K562 (cell line): ENCODE results near the gene TRMT10B. TPM values are rescaled to one million over a fixed set of nuclear protein-coding genes. Genes with fewer than 3 reads are reported as not detected.
A peak's percentile ranks its signal among the peaks of the same experiment; 100 is the strongest.

ENCODE experiments used
- ATAC-seq: fragments of 200-7000 bp; cut with Tn5 transposase; 3 replicates; pipeline ENCODE4 v1.9.1; 2020; ENCODE audit warnings: moderate library complexity
- Bru-seq: library from RNA; stranded (reverse); fragments of 400-500 nt; gene quantifications from one replicate; lab custom pipeline; 2021; lab: Mats Ljungman, UMichigan
- BruChase-seq, 2 experiments: library from RNA; stranded (reverse); fragments of 400-500 nt; gene quantifications; one replicate each; lab custom pipeline; 2021; lab: Mats Ljungman, UMichigan
- BruUV-seq: library from RNA; stranded (reverse); fragments of 400-500 nt; replicated peaks from 2 replicates; lab custom pipeline; 2021; lab: Mats Ljungman, UMichigan
- CTCF ChIA-PET: fragments of 300-600 bp; formaldehyde crosslinking; extraction: SDS; loops from one replicate; lab custom pipeline; 2021; ENCODE audit warnings: low intra/inter-chr PET ratio; lab: Yijun Ruan, JAX
- POLR2A ChIA-PET: fragments of 300-600, 350-650 bp; sonication (Branson Sonifier 250); formaldehyde crosslinking; extraction: SDS; loops from one replicate; lab custom pipeline; 2021; ENCODE audit warnings: antibody characterized with exemption, inconsistent platforms; lab: Yijun Ruan, JAX
- DNase-seq, 4 experiments: peaks; one replicate each; pipeline versions ENCODE4 v3.0.0 to v3.0.0-alpha.2; 2011 to 2018; ENCODE audit warnings: low spot score in 3 of 4, mixed read lengths in 3 of 4; ENCODE audit errors: extremely low read depth in 1 of 4
- FAIRE-seq: peaks from 2 replicates; lab custom pipeline; 2011; peaks lifted over from hg19 to GRCh38; lab: Jason Lieb, UNC
- H2AFZ ChIP-seq: 2 replicates; pipeline ENCODE4 v1.6.0; 2011; ENCODE audit warnings: low read depth, low read length, control low read depth, inconsistent platforms
- H3K27ac ChIP-seq: fragments of 200-600 bp; 3 replicates; pipeline ENCODE4 v1.8.0; 2011; ENCODE audit warnings: low read depth, mild to moderate bottlenecking, control low read depth, inconsistent platforms, low read length, moderate library complexity, mixed read lengths; ENCODE audit errors: extremely low read depth
- H3K27me3 ChIP-seq, 2 experiments: fragments of 300-600 bp in 1 of 2; 2 replicates in 1 of 2; 3 replicates in 1 of 2; pipeline versions ENCODE4 v1.6.0 to v1.8.0; 2011; ENCODE audit warnings: inconsistent platforms in 2 of 2, low read length in 2 of 2, mild to moderate bottlenecking in 1 of 2, mixed read lengths in 1 of 2, moderate library complexity in 1 of 2; ENCODE audit not compliant: control insufficient read depth in 2 of 2, insufficient read depth in 2 of 2
- H3K36me3 ChIP-seq: fragments of 300-600 bp; 3 replicates; pipeline ENCODE4 v1.8.0; 2011; ENCODE audit warnings: mild to moderate bottlenecking, low read length, inconsistent platforms; ENCODE audit not compliant: control insufficient read depth, insufficient read depth
- H3K4me1 ChIP-seq, 2 experiments: fragments of 200-600 bp in 1 of 2; replicated peaks in 1 of 2; 2 replicates in 1 of 2; 3 replicates in 1 of 2; pipeline versions ENCODE4 v1.5.1 to v1.8.0; 2011; ENCODE audit warnings: inconsistent platforms in 2 of 2, low read length in 2 of 2, mild to moderate bottlenecking in 1 of 2, mixed read lengths in 1 of 2, moderate library complexity in 1 of 2; ENCODE audit not compliant: control insufficient read depth in 2 of 2, insufficient read depth in 2 of 2
- H3K4me2 ChIP-seq: 2 replicates; pipeline ENCODE4 v1.6.1; 2011; ENCODE audit warnings: low read length, control low read depth, inconsistent platforms, mixed read lengths; ENCODE audit not compliant: insufficient read depth
- H3K4me3 ChIP-seq: fragments of 200-600 bp; sonication (generic), shearing (Covaris generic); 2 replicates; pipeline ENCODE4 v1.5.1; 2016; ENCODE audit warnings: control low read depth, inconsistent platforms
- H3K79me2 ChIP-seq: fragments of 200-600 bp; 3 replicates; pipeline ENCODE4 v1.8.0; 2011; ENCODE audit warnings: low read length, inconsistent platforms; ENCODE audit not compliant: control insufficient read depth, insufficient read depth
- H3K9ac ChIP-seq, 2 experiments: 2 replicates each; pipeline versions ENCODE4 v1.6.0 to v1.6.1; 2011; ENCODE audit warnings: low read depth in 2 of 2, low read length in 2 of 2, control low read depth in 1 of 2, inconsistent platforms in 1 of 2, mild to moderate bottlenecking in 1 of 2, mixed read lengths in 1 of 2; ENCODE audit not compliant: insufficient read depth in 1 of 2
- H3K9me1 ChIP-seq: one replicate; pipeline ENCODE4 v1.6.0; 2011; ENCODE audit warnings: inconsistent platforms, mild to moderate bottlenecking, low read length, moderate library complexity; ENCODE audit not compliant: control insufficient read depth, insufficient read depth
- H3K9me3 ChIP-seq: replicated peaks from 2 replicates; pipeline ENCODE4 v1.5.1; 2011; ENCODE audit warnings: low read depth, low read length, inconsistent platforms; ENCODE audit not compliant: control insufficient read depth, insufficient read depth
- H4K20me1 ChIP-seq: replicated peaks from 2 replicates; pipeline ENCODE4 v1.6.1; 2011; ENCODE audit warnings: low read length, inconsistent platforms, mixed read lengths; ENCODE audit not compliant: control insufficient read depth, insufficient read depth
- ELF2 ChIP-seq: fragments of 250-450 bp; sonication (Bioruptor Pico); IDR thresholded peaks from 2 replicates; pipeline ENCODE4 v1.5.0; 2021; ENCODE audit warnings: mild to moderate bottlenecking
- GABPB1 ChIP-seq: sonication (generic); formaldehyde crosslinking; IDR thresholded peaks from 2 replicates; pipeline ENCODE4 v1.8.0; 2022; ENCODE audit warnings: mild to moderate bottlenecking, missing genetic modification reagents
- KDM5B ChIP-seq: fragments of 200-600 bp; sonication (generic); IDR thresholded peaks from 2 replicates; pipeline ENCODE4 v1.6.1; 2012; ENCODE audit warnings: low read depth, mild to moderate bottlenecking, moderate library complexity, low read length, control low read depth, inconsistent platforms; ENCODE audit not compliant: insufficient replicate concordance
- L3MBTL2 ChIP-seq: fragments of 450-650 bp; IDR thresholded peaks from 2 replicates; pipeline ENCODE4 v1.6.1; 2016; ENCODE audit warnings: mild to moderate bottlenecking, moderate library complexity
- POLR2B ChIP-seq: fragments of 450-650 bp; IDR thresholded peaks from 2 replicates; pipeline ENCODE4 v1.6.1; 2018; ENCODE audit warnings: low read depth; ENCODE audit not compliant: partially characterized antibody
- SIX5 ChIP-seq, 2 experiments: IDR thresholded peaks; 2 replicates each; pipeline ENCODE4 v1.6.1; 2011; ENCODE audit warnings: low read length in 2 of 2, borderline replicate concordance in 1 of 2, low read depth in 1 of 2, mild to moderate bottlenecking in 1 of 2, moderate library complexity in 1 of 2; ENCODE audit not compliant: insufficient read depth in 1 of 2
- SUPT5H ChIP-seq: fragments of 450-650 bp; IDR thresholded peaks from 2 replicates; pipeline ENCODE4 v1.6.1; 2016
- TCF7L2 ChIP-seq: fragments of 150-350 bp; IDR thresholded peaks from 2 replicates; pipeline ENCODE4 v1.6.1; 2016; ENCODE audit warnings: low read depth, mild to moderate bottlenecking, low read length, moderate library complexity
- VEZF1 ChIP-seq: fragments of 200-800 bp; sonication (Bioruptor generic); IDR thresholded peaks from 2 replicates; pipeline ENCODE4 v1.6.1; 2017; ENCODE audit warnings: missing genetic modification characterization, missing compliant biosample characterization
- ZNF143 ChIP-seq: sonication (generic); formaldehyde crosslinking; IDR thresholded peaks from 2 replicates; pipeline ENCODE4 v1.9.0; 2022; ENCODE audit warnings: mild to moderate bottlenecking, missing genetic modification reagents
- ZNF3 ChIP-seq: fragments of 250-450 bp; sonication (Bioruptor Pico); IDR thresholded peaks from 2 replicates; pipeline ENCODE4 v1.5.0; 2021; ENCODE audit warnings: mild to moderate bottlenecking, moderate library complexity
- ZNF511 ChIP-seq: sonication (generic); formaldehyde crosslinking; IDR thresholded peaks from 2 replicates; pipeline ENCODE4 v1.8.0; 2022; ENCODE audit warnings: mild to moderate bottlenecking, missing genetic modification reagents
- WGBS: fragments of 100-300 bp; shearing (Covaris generic); methylation state at CpG from one replicate; pipeline ENCODE4 v1.1.6; 2016; ENCODE audit warnings: low coverage, mixed read lengths; ENCODE audit not compliant: insufficient coverage; ENCODE audit errors: missing lambda C conversion rate; 5-methylcytosine and 5-hydroxymethylcytosine counted together
- in situ Hi-C: fragments of 300-500 bp; cut with MboI; formaldehyde crosslinking; loops from 4 replicates; pipeline ENCODE4 v1.15.0; 2018; ENCODE audit warnings: inconsistent platforms, mixed read lengths
- intact Hi-C: fragments of 100-400 bp; cut with micrococcal nuclease; formaldehyde crosslinking; loops from 2 replicates; pipeline ENCODE4 v1.14.2; 2022
- long read RNA-seq, 3 experiments: library from polyadenylated mRNA in 2 of 3; library from RNA in 1 of 3; unstranded in 2 of 3; stranded (forward) in 1 of 3; transcript quantifications; one replicate each; pipeline ENCODE4 v2.0.0, GENCODE V29; 2019 to 2022
- polyA minus RNA-seq, 3 experiments: library from RNA; depleted of rRNA, polyadenylated mRNA; stranded (reverse); fragments of >200 nt; gene quantifications; 2 replicates each; pipeline ENCODE4 v1.2.3, GENCODE V29; 2011
- polyA plus RNA-seq, 8 experiments: library from polyadenylated mRNA; depleted of rRNA in 4 of 8; stranded (reverse) in 5 of 8; unstranded in 3 of 8; fragments of >200 nt; fragmentation: Nextera tagmentation in 2 of 8; fragmentation: Illumina TruSeq in 1 of 8; extraction: Ambion mirVana in 2 of 8; extraction: Trizol in 1 of 8; gene quantifications; 2 replicates each; pipeline versions ENCODE4 v1.2.1 to v1.2.3, GENCODE V29; 2011 to 2014; ENCODE audit warnings: inconsistent platforms in 1 of 8, missing spikeins in 1 of 8
- total RNA-seq, 7 experiments: library from RNA; depleted of rRNA in 6 of 7; stranded (reverse); fragments of >200 nt in 6 of 7; fragmentation: Illumina TruSeq in 2 of 7; extraction: Trizol in 2 of 7; gene quantifications; 2 replicates each; pipeline versions ENCODE4 v1.2.1 to v1.2.3, GENCODE V29; 2011 to 2021; ENCODE audit warnings: low replicate concordance in 1 of 7

TRMT10B gene
- 16.3 and 23.4 TPM in 2 replicates for total RNA-seq (2011; cell fraction: chromatin; rRNA removed; ENCODE audit: low replicate concordance)
- 10.7 and 11.2 TPM in 2 replicates for total RNA-seq (2011; cell fraction: nucleolus; rRNA removed)
- 13.5 and 20.9 TPM in 2 replicates for total RNA-seq (2011; cell fraction: nucleoplasm; rRNA removed)
- total RNA-seq (2014; rRNA removed), result 2.9 and 5.5 TPM in 2 replicates
- 7.4 and 8.7 TPM in 2 replicates for total RNA-seq (2014; rRNA removed; fragmentation: Illumina TruSeq; extraction: Trizol)
- 5.8 and 6.3 TPM in 2 replicates for total RNA-seq (2015; rRNA removed; fragmentation: Illumina TruSeq; extraction: Trizol)
- total RNA-seq (2021), result 5.7 and 6.4 TPM in 2 replicates
- polyA plus RNA-seq (2011; rRNA removed), result 6.9 and 7.7 TPM in 2 replicates
- 1.6 and 4.1 TPM in 2 replicates for polyA plus RNA-seq (2011; cell fraction: cytosol; rRNA removed)
- 9.2 and 10.5 TPM in 2 replicates for polyA plus RNA-seq (2011; cell fraction: nucleus; rRNA removed)
- 8.7 and 10.4 TPM in 2 replicates for polyA plus RNA-seq (2012)
- 11.5 and 13.4 TPM in 2 replicates for polyA plus RNA-seq (2014; fragmentation: Illumina TruSeq; extraction: Trizol)
- polyA plus RNA-seq (2014; fragmentation: Nextera tagmentation; extraction: Ambion mirVana), result 10 to 100 TPM in 1 of 2 experiments, 1 to 10 TPM in 1; 7.0 to 10.4 TPM
- polyA plus RNA-seq (2014; rRNA removed), result 8.0 and 9.3 TPM in 2 replicates
- polyA minus RNA-seq (2011; rRNA and poly(A)+ RNA removed), result 6.5 and 7.7 TPM in 2 replicates
- polyA minus RNA-seq (2011; cell fraction: cytosol; rRNA and poly(A)+ RNA removed), result 2.4 and 4.7 TPM in 2 replicates
- 5.9 and 6.3 TPM in 2 replicates for polyA minus RNA-seq (2011; cell fraction: nucleus; rRNA and poly(A)+ RNA removed)
- Bru-seq, nascent RNA, result percentile 71 among the genes with signal in this experiment
- percentile 66 among the genes with signal in this experiment for BruChase-seq, experiment 1, labeled RNA remaining after a 2-hour chase
- BruChase-seq, experiment 2, labeled RNA remaining after a 6-hour chase, result percentile 65 among the genes with signal in this experiment
- long read RNA-seq, experiment 1, transcript TRMT10B-201 (9 exons, 2,281 nt), result major isoform, 12 of 127 reads
- long read RNA-seq, experiment 1, partial matches to known transcripts, result 5 of 127 reads
- long read RNA-seq, experiment 1, other reads (novel, unspliced or antisense), result 107 of 127 reads
- long read RNA-seq, experiment 2, partial matches to known transcripts, result 4 of 6 reads
- long read RNA-seq, experiment 2, other reads (novel, unspliced or antisense), result 2 of 6 reads
- long read RNA-seq, experiment 3, partial matches to known transcripts, result 3 of 7 reads
- long read RNA-seq, experiment 3, other reads (novel, unspliced or antisense), result 3 of 7 reads

- Histone ChIP-seq H3K36me3 (no peaks in the 10 kb centered on the region), H3K4me1 (peaks cover 15 to 18% of the 10 kb centered on the region in 2 experiments; a peak in 4 of 5 replicates), H2AFZ (peak within 1 kb of the TSS; percentile 99), H3K9me1 (no peaks in the 10 kb centered on the region), H4K20me1 (no peaks in the 10 kb centered on the region), H3K9ac (peak within 1 kb of the TSS; percentile 86 to 97), H3K79me2 (peaks cover 12% of the 10 kb centered on the region), H3K27ac (peak within 1 kb of the TSS; percentile 71), H3K4me2 (peak within 1 kb of the TSS; percentile 98), H3K9me3 (peaks cover 2% of the 10 kb centered on the region; the same call in 1 of the 2 replicates), H3K27me3 (no peaks in the 10 kb centered on the region), H3K4me3 (peak within 1 kb of the TSS; percentile 89)
- DNase-seq, result peak; percentile 86 to 93 (median 90)
- intact Hi-C loops (no loop called here), in situ Hi-C loops (loop anchor here (10.0 kb wide), 1 partner anchor 151 kb away; the partner anchor contains the start of gene SLC25A51)
- TSS peak; percentile 75 for BruUV-seq
- WGBS, result 21% methylated on average over 38 of the region's 40 CpGs
- peak; percentile 95 for ATAC-seq
- CTCF ChIA-PET, result no interaction called here
- POLR2A ChIA-PET, result interaction anchor here (1.0 kb wide), 1 partner anchor 14 kb away, joined by 3 read pairs; no protein-coding TSS in a partner anchor
- FAIRE-seq, result no peak
- TF ChIP-seq ZNF3 (CRISPR knock-in tag) (no peak), GABPB1 (peak; percentile 89), POLR2B (no peak), TCF7L2 (no peak), KDM5B (peak; percentile 35), ELF2 (CRISPR knock-in tag) (peak; percentile 71; the same call in 1 of the 2 replicates), SUPT5H (peak; percentile 72), SIX5 (IDR thresholded peaks at IDR 0.05; ENCODE audit: borderline replicate concordance in 1 of 2, insufficient read depth in 1 of 2, low read depth in 1 of 2, low read length in 2 of 2) (peak; percentile 51 to 60; a peak in 3 of 4 replicates), L3MBTL2 (peak; percentile 43; the same call in 1 of the 2 replicates), VEZF1 (CRISPR knock-in tag) (peak; percentile 97), ZNF143 (CRISPR knock-in tag) (peak; percentile 84), ZNF511 (no peak)
These were observed at the start of gene TRMT10B for GRCh38 chr9:37753489-37754190. TRMT10B (plus strand) TSS chr9:37753805; CDS start chr9:37761932, 8,127 bp downstream.
